T-helper 1 cell treated with Interleukin-12 subunit alpha and Interleukin-12 subunit beta and Interleukin-4 antibody, amounts not matched to agents 30 ng/mL and 1 ng/mL, for 36 hours (primary cell): Measurements from ENCODE around the gene ZC2HC1C. TPM values are rescaled to one million over a fixed set of nuclear protein-coding genes. Genes with fewer than 3 reads are reported as not detected.

Source experiments
- intact Hi-C: fragments of 100-400 bp; cut with micrococcal nuclease; formaldehyde crosslinking; loops from one replicate; pipeline ENCODE4 v1.15.1; 2024
- total RNA-seq: library from RNA; stranded (reverse); gene quantifications from 2 replicates; pipeline ENCODE4 v1.2.3, GENCODE V29; 2022

The ZC2HC1C gene
- total RNA-seq, 1 donor from 2014 or later, result 1.3 TPM

DNA sequence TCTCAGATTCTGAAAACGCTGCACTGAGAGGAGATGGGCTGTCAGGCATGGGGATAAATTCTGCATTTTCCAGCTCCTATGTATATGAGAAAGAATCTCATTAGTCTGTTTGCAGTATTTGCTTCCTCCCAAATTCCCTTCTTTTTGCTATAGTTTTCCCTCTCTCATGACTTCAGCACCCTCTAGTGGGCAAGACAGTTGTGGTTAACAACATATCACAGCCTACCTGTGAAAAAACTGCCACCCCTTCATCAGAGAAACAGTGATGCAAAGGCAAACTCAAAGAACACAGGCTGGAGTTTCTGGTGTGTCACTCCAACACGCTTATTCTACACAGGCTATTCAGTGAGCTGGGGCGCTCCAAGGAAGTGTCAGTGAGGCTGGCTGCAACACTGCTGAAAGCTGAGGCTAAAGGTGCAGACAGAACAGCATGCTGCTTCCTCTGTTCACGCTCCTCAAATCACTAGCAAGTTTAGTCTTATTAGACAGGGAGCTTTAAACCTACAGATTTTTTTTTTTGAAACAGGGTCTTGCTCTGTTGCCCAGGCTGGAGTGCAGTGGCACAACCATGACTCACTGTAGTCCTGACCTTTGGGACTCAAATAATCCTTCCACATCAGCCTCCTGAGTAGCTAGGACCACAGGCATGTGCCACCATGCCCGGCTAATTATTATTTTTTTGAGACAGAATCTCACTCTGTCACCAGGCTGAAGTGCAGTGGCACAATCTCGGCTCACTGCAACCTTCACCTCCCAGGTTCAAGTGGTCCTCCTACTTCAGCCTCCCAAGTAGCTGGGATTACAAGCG lies 19.3 kb downstream of the ZC2HC1C start:
- intact Hi-C loops, result loop anchor here (1.0 kb wide), 5 partner anchors 142 to 479 kb away; no protein-coding TSS in a partner anchor

DNA sequence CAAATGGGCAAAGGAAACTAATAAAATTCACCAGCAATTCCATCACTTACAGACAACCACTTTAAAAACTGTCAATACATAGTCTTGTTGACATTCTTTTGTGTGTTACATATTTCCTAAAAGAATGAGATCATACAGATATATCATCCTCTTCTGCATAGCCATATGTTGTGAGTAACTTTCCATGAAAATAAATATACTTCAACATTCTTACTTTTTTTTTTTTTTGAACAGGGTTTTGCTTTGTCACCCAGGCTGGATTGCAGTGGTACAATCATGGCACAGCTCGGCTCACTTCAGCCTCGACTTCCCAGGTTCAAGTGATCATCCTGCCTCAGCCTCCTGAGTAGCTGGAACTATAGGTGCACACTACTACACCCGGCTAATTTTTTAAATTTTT lies 20.9 kb downstream of the ZC2HC1C start:
- intact Hi-C loops, result no loop called here

DNA sequence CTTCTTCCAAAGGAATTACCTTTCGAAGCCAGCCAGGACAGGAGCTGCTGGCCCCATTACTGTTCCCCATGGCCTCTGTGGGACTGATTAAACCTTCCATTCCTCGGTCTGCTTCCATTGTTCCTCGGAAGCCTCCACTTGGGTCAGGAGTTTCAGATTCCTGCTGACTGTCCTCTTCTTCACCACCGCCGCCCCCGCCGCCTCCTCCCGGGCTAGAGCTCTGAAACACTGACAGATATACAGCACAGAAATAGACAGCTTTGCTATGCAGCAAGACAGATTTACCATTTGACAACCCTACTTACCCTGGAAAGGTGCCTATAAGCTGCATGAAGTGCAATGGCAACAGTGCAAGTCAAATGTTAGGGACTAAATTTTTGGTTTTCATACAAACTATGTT lies 21.8 kb downstream of the ZC2HC1C start:
- intact Hi-C loops, result no loop called here

GRCh38 chr14:75092698-75093097 lies 23.3 kb downstream of the ZC2HC1C start:
- intact Hi-C loops, result no loop called here

DNA sequence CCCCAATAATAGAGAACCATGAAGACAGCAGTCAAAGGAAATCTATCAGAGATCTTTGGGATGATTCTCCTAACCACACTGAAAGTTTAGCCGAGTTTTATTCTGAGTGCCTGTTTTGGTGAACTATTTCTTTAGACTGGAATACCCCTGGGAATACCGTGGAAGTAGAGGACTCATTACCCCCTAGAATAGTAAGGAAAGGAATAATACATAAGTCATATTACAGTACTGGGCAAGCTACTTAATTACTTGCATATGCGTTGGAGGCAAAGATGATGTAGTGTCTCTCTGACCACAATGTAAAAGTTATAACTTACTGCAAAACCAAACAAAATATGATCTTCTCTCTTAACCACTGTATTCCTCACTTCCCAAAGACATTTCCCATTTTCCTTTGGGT lies 25.5 kb downstream of the ZC2HC1C start:
- intact Hi-C loops, result no loop called here

DNA sequence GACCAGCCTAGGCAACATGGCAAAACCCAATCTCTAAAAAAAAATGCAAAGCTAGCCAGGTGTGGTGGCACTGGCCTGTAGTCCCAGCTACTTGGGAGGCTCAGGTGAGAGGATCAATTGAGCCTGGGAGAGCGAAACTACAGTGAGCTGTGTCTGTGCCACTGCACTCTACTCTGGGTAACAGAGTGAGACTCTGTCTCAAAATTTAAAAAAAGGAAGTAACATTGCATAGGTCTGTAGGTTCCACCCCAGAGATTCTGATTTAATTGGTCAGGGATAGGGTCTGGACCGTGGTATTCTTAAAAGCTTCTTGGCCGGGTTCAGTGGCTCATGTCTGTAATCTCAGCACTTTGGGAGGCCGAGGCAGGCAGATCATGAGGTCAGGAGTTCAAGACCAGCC lies 26.2 kb downstream of the ZC2HC1C start:
- intact Hi-C loops, result no loop called here

GRCh38 chr14:75096959-75097358 lies 27.5 kb downstream of the ZC2HC1C start:
- intact Hi-C loops, result no loop called here

GRCh38 chr14:75098212-75098611 lies 28.8 kb downstream of the ZC2HC1C start:
- intact Hi-C loops, result no loop called here

- intact Hi-C loops, result no loop called here
Measured at GRCh38 chr14:75098682-75099081, 29.2 kb downstream of the ZC2HC1C start.

GRCh38 chr14:75101491-75101890 lies 32.0 kb downstream of the ZC2HC1C start:
- intact Hi-C loops, result no loop called here

- intact Hi-C loops, result no loop called here
Measured at GRCh38 chr14:75107186-75107585, 37.7 kb downstream of the ZC2HC1C start.

- intact Hi-C loops, result no loop called here
Measured at GRCh38 chr14:75109877-75110276, 40.4 kb downstream of the ZC2HC1C start.

DNA sequence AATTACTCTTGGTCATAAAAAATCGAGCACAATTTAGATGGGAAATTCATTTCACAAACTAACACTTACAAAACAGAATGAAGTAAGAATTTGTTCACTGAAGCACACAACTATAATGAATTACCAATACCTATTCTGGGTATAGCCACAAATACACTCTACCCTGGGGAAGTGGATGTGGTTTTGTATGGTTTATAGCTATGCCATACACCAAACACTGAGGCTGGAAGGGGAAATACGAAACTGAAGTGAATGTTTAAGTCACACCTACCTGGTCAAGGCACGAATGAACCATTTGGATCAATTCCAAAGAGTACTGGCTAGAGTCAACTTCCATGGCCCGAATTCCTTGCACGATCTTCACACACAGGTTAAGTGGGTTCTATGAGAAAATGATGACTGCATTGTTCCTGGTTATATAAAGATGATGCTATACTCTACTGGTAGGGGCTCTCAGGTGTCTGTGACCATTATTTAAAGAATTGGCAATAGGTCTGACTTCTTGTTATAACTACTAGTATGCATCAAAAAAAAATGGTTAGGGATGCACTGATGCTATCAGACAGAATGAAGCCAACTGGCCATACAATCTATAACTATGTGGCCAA lies 44.6 kb downstream of the ZC2HC1C start:
- intact Hi-C loops, result no loop called here

GRCh38 chr14:75119056-75119455 lies 49.6 kb downstream of the ZC2HC1C start:
- intact Hi-C loops, result no loop called here

- intact Hi-C loops, result no loop called here
Measured at GRCh38 chr14:75120541-75121291, 51.3 kb downstream of the ZC2HC1C start.

DNA sequence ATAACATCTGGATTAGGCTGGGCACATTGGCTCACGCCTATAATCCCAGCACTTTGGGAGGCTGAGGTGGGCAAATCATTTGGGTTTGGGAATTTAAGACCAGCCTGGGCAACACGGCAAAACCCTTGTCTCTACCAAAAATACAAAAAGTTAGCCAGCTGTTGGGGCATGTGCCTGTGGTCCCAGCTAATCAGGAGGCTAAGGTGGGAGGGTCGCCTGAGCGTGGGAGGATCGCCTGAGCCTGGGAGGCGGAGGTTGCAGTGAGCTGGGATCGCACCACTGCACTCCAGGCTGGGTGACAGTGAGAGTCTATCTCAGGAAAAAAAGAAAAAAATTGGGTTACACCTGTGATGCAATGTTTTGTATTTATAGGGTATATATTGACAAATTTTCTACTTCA lies 52.1 kb downstream of the ZC2HC1C start:
- intact Hi-C loops, result no loop called here

DNA sequence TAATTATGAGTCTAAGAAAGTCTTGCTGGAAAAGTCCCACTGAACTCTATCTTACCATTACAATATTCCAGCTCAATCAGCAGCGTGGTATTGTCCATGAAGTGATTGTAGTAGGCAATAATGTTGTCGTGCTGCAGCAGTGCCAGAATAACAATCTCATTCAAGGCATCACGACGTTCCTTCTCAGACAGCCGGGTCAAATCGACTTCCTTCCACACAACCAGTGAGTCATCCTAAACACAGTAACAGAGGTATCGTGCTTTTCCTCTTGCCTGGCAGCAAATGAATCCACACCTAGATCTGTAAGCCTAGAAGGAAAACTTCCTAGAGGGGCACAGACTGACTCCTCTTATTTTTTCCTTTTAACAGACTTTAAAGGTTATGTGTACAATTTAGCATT lies 54.5 kb downstream of the ZC2HC1C start:
- intact Hi-C loops, result no loop called here

DNA sequence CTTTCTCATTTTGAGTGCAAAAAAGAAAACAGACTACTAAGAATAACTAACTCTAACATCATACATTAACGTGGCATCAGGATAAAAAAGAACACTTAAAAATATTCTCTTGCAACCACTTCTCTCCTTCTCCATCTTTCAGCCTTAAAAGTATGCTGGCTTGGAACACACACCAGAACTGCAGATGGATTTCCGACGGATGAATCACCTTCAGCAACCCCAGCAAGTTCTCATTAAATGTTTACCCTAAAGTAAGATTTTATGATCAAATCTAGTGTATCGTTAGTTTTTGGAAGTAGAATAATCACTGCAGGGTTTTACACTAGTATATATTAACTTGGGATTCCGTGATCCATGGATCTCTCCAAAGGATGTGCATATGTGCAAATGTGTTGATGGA lies 56.2 kb downstream of the ZC2HC1C start:
- intact Hi-C loops, result loop anchor here (1.0 to 5.0 kb wide), 7 partner anchors 57 to 857 kb away; partner anchors contain the start of genes EIF2B2, ERG28, TGFB3 and TTLL5

DNA sequence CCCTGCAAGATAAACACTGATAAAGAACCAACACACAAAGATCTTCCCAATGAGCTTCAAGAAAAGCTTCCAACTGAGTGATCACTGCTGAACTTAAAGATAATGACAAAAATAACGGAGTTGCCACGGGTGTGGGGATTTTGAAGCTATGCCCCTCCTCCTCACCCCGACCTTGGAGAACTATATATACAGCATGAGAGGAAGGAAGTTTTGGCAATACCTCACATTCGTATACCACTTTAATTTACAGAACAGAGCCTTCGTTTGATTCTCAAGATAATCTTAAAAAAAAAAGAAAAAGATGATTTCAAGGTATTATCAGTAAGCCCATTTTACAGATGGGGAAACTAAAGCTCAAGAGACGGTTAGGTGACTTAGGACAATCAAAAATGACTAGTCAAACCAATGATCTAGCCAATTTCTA lies 56.7 kb downstream of the ZC2HC1C start:
- intact Hi-C loops, result loop anchor here (1.0 to 5.0 kb wide), 7 partner anchors 57 to 856 kb away; partner anchors contain the start of genes EIF2B2, ERG28, TGFB3 and TTLL5

- intact Hi-C loops, result loop anchor here (1.0 to 5.0 kb wide), 11 partner anchors 49 to 855 kb away; partner anchors contain the start of genes EIF2B2, ERG28, TGFB3 and TMED10
Measured at GRCh38 chr14:75126679-75127473, 57.4 kb downstream of the ZC2HC1C start, which contains the start of gene NEK9. TSS of gene NEK9 (minus strand) at chr14:75127048. CDS start at chr14:75126921, 127 bp downstream.

- intact Hi-C loops, result loop anchor here (1.0 to 5.0 kb wide), 9 partner anchors 49 to 855 kb away; partner anchors contain the start of genes ERG28, TGFB3, TMED10 and TTLL5
Measured at GRCh38 chr14:75127474-75127820, 58.0 kb downstream of the ZC2HC1C start.
